ENCODE data around the gene TMEM115.
"Not testable (repeated sequence)": the region's sequence is repeated elsewhere in the genome, so short reads cannot be mapped to it uniquely, and the experiment has no call there.

The TMEM115 gene

DNA sequence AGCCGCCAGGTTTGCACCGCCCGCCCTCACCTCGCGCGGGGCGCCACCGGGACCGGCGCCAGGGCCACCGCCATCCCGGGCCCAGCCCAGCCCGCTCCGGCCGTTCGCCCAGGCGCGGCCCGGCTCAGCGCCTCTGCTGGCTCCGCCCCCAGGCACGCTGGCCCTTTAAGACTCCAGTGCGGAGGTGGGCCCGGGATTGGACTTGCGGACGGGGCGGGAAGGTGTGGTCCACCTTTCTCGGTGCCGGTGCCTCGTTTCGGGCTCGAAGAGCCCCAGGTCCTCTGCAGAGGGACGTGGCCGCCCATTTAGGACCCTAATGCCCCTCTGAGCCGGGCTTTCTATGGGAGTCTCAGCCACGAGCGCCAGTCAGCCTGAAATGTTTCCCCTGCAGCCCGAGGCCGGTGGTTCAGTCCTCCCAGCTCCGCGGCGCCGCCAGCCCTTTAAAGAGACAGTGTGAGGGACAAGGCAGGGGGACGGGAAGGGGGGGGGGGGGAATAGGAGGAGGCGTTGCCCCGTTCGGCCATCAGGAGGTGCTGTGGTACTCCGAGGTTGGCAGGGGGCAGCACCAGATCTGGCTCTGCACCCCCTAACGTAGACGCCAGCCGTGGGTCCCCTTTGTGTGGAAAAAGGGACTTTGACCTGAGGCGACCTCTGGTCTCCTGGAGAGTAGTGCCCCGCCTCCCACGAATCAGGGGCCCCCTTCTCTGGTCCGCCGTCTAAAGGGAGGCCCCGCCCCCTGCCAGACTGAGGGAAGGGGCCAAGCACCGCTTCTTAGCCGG, 37.8 kb downstream of the TMEM115 start:
- DNase-seq (ENCODE audit: low read depth, low spot score) = no peak
- peak overlapping the region; percentile 76 for H3K27ac ChIP-seq

DNA sequence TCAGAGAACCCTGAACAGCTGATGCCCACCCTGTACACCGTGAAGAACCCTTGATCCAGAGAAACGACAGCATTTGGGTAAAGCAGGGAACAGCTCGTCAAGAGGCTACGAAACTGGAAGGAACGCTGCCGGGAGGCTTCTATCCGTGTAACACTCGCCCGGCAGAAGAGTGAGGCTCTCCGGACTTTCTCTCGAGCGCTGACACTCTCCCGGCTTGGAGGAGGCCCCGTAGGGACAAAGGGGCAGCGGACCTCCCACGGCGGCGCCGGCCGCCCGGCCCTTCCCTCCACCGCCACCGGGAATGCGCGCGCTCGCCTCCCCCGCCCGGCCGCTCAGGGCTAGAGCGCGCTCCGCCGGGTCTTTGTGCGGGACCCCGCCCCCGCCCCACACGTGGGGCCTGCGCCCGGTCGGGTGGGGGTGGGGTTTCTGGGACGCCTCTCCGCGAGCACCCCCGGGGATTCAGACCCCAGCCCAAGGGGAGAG, 38.4 kb downstream of the TMEM115 start:
- peak overlapping the region; percentile 76 for H3K27ac ChIP-seq
- no peak for DNase-seq (ENCODE audit: low read depth, low spot score)

DNA sequence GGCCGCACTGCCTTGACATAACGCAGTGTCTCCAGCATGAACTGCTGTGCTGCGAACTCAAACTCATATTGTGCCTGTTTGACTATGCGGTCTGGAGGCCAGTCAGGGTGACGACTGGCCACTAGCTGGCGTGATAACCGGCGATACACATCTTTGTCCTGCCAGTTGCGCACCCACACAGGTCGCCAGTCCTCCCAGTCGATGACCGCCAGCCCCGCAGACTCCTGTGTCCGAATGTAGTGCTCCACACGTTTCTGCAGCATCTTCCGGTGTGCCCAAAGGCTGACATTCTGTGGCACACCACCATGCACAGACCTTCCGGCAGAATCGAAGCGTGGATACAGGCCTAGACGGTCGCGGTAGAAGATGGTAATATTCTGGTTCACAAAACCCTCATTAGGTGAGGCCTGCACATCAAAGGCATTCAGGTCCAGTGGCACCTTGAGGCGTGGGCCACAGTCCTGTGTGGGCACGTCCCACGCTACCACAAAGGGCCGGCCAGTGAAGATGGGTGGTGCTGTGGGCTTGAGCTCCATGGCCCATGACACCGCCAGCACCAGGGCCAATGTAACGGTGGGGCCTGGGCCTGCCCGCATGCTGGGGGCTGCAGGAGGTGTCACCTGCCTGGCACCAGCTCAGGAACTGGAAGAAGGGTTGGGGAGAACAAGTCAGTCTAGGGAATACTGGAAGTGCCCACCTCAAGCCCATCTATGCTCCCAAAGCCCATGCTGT, 39.3 kb downstream of the TMEM115 start:
- DNase-seq (ENCODE audit: low read depth, low spot score) = no peak
- peak overlapping the region; percentile 76 for H3K27ac ChIP-seq

DNA sequence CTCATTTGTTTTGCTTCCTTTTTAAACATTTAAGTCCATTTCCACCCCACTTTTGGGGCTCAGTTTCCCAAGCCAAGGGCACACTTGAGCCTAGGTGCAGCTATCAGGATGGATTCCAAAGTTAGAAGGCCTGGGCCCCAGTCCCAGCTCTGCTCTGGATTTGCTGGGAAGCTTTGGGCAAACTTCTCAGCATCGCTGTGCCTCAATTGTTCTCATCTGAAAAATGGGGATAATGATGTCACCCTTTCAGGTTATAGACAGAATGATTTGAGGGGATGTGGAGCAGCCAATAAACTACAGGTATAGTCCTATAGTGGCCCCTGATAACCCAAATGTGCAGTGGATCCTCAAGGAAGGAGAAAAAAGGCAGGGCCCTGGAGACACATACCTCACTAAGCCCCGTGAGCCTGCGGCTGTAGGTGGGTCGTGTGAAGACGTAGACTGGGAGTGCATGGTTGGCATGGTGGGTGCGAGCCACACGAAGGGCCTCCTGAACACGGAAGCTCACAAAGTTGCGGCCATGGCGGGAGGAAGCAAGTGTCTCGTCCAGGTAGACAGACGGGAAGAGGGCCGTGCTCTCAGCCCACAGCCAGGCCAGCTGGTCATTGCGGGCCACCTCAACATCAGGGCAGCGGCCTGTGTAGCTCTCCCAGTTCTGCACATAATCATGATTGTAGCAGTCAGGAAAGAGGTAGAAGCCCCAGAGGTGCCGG, 40.0 kb downstream of the TMEM115 start:
- H3K27ac ChIP-seq = no peak overlapping the region
- DNase-seq (ENCODE audit: low read depth, low spot score) = no peak

DNA sequence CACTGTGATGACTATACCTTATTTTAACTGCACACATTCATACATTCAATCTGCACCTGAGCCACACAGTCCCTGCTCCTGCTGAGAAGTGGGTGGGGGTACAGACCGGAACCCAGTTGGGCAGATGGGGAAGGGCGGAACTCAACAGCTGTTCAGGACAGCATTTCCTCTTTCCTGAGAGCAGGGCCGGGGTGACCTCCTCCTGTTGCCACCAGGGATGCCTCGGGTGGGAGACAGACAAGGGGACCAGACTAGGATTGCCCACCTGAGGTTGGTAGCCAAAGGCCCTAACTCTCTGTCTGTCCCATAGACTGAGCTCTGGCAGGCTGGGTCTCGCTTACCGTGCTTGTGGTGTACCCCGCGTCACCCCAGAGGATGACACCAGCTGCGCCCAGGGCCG, 40.7 kb downstream of the TMEM115 start:
- peak overlapping the region; percentile 97 for H3K27ac ChIP-seq

DNA sequence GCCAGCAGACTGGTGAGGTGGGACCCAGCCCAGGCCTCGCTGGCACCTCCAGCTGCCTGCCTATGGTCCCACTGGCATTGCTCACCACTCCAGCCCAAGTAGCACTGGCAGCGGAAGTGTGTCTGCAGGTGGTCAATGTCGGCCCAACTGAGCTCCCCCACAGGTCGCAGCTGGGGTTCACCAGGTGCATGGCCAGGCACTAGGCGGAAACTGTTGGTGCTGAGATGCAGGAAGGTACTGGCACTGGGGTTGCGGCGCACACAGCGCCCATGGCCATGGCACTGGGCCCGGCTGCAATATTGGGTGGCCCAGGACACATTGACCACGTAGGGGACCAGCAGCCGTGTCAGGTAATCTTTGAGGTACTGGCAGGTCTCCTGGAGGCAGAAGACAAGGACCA, 41.2 kb downstream of the TMEM115 start:
- H3K27ac ChIP-seq = peak overlapping the region; percentile 97
- no peak for DNase-seq (ENCODE audit: low read depth, low spot score)

More for the DNA sequence above, 40.7 kb downstream of the TMEM115 start:
- DNase-seq (ENCODE audit: low read depth, low spot score) = no peak

DNA sequence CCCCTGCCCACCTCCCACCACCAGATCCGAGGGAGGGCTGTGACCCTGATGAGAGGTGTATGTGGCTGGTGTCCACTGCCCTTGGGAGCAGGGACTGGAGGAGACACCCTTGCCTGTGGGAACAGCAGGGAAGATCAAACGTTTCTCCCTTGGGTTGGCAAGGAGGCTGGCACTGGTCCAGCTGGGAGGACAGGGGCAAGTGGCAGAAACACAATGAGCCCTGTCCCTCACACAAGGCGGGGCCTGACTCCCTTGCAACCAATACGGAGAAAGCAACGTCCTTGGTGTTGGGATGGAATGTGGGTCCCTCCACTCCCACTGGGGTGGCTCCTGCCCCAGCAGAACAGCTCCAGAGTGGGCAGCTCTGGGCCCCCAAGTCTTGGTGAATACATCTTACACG, 42.0 kb downstream of the TMEM115 start:
- no peak for DNase-seq (ENCODE audit: low read depth, low spot score)
- H3K27ac ChIP-seq = peak overlapping the region; percentile 97

DNA sequence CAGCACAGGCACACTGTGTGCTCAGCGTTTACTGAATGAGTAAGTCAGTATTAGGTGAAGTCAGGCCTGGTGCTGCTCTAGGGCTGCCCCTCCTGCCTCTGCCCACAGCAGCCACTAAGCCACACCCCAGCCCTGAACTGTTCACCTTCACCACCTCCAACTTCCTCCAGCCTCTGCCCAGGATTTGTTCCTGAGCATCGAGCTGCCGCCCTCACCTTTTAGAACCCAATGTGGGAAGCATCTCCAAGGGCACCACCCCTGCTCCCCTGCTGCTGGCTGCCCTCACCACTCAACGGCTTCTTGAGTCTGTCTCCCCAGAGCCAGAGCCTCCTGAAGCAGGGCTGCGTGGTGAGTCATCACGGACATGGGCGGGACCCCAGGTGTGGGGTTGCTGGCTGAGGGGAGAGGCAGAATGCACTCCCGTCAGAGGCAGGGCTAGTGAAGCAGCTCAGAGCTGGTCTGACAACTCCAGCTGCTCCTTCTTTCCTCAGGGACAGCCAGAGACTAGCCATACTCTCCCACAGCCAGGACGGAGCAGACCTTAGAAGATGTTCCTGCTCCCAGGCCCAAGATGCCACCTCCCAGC, 42.6 kb downstream of the TMEM115 start:
- peak overlapping the region; percentile 97 for H3K27ac ChIP-seq
- peak; percentile 92 for DNase-seq (ENCODE audit: low read depth, low spot score)

DNA sequence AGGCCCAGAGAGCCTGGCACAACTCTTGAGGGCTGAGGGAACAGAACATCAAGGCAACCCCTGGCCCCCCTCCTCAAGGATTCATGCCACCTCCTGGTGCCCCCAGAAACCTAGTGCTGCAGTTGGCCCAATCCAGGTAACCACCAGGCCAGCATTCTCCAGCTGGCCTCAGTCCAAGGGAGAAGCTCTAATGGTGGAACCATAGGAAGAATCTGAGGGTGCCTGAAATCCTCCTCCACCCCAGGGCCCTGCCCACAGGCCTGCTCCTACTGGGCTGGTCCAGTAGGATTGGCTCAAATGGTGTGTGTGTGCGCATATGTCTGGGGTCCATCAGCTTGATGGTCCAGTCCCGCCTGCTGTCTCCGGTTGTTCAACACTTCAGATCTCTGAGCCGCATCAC, 44.5 kb downstream of the TMEM115 start:
- H3K27ac ChIP-seq = no peak overlapping the region
- DNase-seq (ENCODE audit: low read depth, low spot score) = no peak

DNA sequence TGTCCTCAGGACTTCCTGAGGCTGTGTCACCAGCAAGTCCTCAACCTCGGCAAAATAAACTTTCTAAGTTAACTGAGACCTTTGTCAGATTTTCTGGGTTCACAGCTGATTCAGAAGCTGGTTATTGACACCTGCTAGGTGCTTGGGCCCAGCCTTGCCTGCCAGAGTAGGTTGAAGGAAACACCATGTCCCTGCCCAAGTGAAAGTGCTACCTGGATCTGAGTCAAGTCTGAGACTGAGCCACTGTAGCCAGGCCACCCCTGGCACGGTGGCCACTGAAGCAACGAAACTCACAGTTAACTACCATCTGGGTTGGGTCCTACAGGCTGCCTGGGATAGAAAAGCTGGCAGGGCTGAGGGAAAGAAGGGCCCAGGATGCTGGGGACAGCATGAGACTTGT, 45.0 kb downstream of the TMEM115 start:
- no peak for DNase-seq (ENCODE audit: low read depth, low spot score)
- no peak overlapping the region for H3K27ac ChIP-seq

DNA sequence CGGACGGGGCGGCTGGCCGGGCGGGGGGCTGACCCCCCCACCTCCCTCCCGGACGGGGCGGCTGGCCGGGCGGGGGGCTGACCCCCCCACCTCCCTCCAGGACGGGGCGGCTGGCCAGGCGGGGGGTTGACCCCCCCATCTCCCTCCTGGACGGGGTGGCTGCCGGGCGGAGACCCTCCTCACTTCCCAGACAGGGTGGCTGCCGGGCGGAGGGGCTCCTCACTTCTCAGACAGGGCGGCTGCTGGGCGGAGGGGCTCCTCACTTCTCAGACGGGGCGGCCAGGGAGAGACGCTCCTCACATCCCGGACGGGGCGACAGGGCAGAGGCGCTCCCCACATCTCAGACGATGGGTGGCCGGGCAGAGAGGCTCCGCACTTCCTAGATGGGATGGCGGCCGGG, 47.3 kb downstream of the TMEM115 start:
- DNase-seq (ENCODE audit: low read depth, low spot score); H3K27ac ChIP-seq: not testable (repeated sequence)
